ENCODE measurements around the gene TPP1.

TPP1 gene

GRCh38 chr11:6647836-6648235 is 28.6 kb upstream of the TPP1 start:
- no peak for DNase-seq (ENCODE audit: low read depth, low spot score)

DNA sequence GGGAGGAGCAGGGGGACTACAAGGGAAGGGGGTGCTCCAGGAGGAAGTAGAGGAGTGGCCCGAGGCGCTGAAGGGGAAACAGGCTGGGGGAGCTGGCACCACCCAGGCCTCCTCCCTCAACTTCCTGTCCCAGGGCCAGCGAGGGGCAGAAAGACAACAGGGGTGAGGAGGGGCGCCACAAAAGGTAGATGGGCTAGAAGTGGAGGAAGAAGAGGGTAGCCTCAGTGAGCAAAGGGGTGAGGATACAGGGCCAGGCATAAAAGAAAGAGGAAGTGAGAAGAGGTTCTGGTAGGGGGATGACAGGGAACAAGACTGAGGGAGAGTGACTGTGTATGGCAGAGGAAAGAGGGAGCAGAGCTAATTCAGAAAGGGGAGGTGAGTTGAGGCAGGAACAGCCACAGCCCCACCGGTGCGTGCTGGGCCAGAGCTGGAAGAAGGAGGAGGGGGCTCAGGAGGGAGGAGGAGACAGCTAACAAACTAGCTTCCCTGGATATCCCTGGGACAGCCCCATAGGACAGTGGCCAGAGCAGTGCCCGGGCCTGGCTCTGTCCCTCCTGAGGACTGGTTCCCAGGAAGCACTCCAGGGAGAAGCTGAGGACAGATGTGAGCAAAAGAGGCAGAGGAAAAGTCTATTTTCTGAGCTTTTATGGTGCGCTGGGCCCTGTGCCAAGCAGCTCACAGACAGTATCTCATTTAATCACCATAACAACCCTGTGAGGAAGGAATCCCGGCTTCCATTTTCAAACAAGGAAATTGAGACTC is 27.9 kb upstream of the TPP1 start:
- DNase-seq (ENCODE audit: low read depth, low spot score): no peak

DNA sequence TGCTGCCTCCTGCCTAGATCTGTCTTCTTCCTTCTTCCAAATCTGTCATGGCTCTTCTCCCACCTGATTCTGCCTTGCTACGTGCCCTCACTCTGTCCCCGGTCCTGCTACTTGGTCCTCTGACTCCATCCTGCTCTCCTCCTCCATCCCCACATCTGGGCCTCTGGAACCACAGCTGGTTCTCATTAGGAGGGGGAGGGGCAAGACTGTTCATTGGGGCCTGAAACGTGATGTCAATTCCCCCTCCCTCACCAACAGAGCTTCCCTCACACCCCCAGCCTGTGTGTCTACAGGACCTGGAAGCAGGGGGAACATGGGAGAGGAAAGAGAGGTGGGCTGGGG is 27.3 kb upstream of the TPP1 start:
- DNase-seq (ENCODE audit: low read depth, low spot score): peak; percentile 44

DNA sequence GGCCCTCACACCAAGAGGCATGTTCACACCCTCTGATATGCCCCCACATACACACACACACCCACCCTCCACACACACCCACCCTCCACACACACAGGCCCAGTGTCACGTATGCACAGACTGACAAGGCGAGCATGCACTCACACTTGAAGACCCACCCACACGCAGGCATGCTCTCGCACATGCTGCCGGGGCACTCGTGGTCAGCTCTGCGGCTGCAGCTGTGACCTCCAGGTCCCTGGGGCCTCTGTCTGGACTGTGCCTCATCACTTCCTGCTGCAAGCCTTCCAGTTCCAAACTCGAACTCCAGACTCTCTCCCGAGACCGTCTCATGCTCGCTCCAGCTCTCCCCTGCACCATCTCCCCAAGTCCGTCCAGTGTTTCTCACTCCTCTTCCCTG is 26.8 kb upstream of the TPP1 start:
- DNase-seq (ENCODE audit: low read depth, low spot score): peak; percentile 44

DNA sequence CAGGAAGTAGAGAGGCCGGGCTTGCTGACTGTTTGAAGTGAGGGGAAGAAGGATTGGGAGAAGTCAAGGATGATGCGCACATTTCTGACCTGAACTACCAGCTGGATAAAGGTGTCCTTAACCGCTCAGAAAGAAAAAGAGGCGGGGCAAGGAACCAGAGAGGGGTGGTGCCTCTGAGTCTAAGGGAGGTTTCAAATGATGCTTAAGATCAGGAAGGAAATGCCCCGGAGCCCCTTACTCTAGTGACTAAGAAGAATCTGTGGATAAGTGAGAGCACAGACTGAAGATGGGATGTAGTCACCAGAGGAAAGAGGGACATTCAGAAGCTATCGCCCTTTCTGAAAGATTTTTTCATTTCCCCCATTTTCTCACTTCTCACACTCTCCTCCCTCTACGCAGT is 23.7 kb upstream of the TPP1 start:
- no peak for DNase-seq (ENCODE audit: low read depth, low spot score)

GRCh38 chr11:6640985-6641701 is 21.9 kb upstream of the TPP1 start:
- DNase-seq (ENCODE audit: low read depth, low spot score): no peak

- no peak for DNase-seq (ENCODE audit: low read depth, low spot score)
Observed at GRCh38 chr11:6640036-6640984, 21.1 kb upstream of the TPP1 start.

GRCh38 chr11:6638429-6638828 is 19.2 kb upstream of the TPP1 start:
- DNase-seq (ENCODE audit: low read depth, low spot score): no peak

GRCh38 chr11:6637871-6638270 is 18.6 kb upstream of the TPP1 start:
- DNase-seq (ENCODE audit: low read depth, low spot score): no peak

DNA sequence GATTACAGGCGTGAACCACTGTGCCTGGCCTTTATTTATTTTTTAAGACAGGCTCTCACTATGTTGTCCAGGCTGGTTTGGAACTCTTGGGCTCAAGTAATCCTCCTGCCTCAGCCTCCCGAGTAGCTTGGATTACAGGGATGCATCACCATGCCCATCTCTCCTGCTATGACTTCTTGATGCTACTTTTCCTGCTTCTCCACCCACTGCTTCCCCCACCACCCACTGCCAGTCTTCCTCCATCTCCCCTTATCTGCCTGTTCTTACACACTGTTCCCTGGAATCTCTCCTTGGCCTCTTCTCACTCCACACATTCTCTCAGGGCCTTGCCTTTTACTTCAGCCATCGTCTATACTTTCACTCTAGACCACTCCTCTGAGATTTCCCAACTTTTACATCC is 17.3 kb upstream of the TPP1 start:
- DNase-seq (ENCODE audit: low read depth, low spot score): no peak

DNA sequence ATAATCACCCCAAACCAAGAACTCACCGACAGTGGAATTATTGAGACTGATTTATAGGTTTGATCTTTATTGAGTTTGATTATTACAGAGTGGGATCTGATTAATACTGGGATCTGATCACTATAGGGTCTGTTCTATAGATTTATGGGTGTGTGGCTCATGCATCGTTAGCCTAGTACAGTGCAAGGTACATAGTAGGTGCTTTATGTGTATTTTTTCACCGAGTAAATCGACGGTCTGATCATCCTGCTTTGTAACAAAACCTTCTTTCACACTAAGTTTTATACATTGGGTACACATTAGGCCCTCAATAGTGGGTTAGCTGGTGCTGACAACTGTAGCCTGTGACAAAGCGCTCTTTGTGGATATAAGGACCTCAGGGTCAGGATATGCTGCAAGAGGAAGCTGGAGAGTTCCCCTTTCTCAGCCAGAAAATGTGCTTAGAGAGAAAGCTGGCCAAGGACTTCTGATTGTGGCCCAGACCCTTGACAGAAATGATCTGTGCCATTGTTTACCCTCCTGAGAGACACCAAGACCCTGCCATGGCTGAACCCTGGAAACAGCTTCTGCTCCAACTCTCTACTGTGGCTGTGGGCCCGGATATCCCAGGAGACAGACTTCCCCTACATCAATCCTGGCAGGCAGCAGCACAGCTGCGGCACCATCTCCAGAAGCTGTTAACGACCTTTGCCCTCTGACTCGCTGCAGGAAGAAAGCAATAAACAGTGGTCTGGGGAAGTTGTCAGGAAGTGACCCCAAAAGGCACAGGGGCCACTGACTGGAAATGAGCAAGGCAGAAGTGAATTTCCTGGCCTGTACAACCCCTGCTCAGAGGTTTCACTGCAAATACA is 16.1 kb upstream of the TPP1 start:
- no peak for DNase-seq (ENCODE audit: low read depth, low spot score)

GRCh38 chr11:6634534-6634933 is 15.3 kb upstream of the TPP1 start:
- no peak for DNase-seq (ENCODE audit: low read depth, low spot score)

- DNase-seq (ENCODE audit: low read depth, low spot score): no peak
Observed at GRCh38 chr11:6633422-6634408, 14.5 kb upstream of the TPP1 start.

DNA sequence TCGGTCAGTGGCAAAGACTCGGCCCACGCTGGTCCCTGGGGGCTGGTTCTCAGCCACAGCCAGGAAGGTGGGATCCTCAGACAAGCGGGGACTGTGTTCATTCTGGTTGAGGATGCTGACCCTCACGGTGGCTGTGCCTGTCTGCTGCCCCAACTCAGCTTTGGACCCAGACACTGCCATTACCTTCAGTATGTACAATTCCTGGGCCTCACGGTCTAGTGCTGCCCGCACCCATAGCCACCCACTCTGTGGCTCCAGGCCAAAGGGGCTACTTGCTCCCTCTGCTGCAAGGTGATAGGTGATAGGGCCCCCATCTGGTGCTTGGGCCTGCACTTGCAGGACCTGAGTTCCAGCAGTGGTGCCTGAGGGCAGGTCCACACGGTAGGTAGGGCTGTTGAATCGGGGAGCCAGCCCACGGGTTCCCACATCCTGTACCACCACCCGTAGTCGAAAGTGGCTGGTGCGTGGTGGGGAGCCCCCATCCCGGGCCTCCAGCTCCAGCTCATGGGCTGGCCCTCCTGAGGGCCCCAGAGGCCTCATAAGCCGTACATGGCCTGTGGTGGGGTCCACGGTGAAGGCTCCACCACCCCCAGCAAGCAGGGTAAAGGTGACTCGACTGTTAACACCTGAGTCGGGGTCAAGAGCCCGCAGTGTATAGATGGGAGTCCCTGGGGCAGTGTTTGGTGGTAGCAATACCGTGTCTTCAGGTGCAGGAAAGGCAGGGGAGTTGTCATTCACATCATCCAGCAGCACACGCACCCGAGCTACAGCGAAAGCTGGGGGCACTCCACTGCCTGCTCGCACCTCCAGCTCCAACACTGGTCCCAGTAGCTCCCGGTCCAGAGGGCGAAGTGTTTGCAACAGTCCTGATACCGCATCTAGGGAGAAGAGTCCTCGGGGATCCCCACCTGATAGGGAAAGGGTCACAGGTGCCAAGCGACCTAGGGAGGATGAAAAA is 13.2 kb upstream of the TPP1 start:
- no peak for DNase-seq (ENCODE audit: low read depth, low spot score)

DNA sequence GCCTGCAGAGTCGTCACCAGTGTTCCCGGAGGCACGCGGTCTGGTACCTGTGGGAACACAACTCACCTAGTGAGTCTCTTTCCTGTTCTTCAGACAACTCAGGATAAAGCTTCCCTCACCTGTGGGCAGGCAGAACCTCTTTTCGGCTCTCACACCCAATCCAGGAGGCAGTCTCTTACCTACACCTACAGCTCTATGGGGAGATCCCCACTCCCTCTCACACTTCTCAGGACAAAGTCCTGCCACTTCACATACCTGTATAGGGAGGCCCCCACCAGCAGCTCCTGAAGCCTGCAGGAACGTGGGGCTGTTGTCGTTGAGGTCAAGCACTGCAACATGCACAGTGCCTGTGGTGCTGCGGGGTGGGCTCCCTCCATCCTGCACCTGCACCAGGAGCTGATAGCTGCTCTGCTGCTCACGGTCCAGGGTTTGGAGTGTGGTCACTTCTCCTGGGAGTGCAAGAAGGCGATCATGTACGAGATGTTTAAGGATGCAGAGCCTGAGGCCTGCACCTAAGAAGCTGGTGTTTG is 12.2 kb upstream of the TPP1 start:
- no peak for DNase-seq (ENCODE audit: low read depth, low spot score)

DNA sequence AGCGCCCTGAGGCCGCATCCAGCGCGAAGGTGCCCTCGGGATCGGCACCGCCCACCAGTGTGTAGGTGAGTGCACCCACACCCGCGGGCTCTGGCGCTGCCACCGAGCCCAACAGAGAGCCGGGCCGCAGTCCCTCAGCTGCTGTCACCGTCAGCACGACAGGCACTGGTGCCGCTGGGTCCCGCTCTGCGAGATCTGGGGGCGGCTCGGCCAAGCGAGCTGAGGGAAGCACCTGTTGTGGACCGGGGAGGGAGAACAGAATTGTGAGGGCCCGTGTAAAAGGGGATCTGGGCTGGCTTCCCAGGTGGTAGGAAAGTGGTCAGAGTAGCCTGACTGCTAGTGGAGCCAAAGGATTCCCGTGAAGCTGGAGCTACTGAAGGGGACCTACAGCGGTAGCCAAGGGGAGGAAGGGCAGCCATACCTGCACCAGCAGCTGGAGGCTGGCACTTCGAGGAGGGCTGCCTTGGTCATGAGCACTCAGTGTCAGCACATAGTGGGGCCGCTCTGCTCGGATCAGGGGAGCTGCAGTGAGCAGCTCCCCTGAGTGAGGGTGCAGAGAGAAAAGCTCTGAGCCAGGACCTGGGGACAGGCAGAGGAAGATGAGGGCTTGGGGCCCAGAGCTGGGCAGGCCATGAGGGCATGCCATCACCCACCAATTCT is 11.5 kb upstream of the TPP1 start:
- DNase-seq (ENCODE audit: low read depth, low spot score): no peak

DNA sequence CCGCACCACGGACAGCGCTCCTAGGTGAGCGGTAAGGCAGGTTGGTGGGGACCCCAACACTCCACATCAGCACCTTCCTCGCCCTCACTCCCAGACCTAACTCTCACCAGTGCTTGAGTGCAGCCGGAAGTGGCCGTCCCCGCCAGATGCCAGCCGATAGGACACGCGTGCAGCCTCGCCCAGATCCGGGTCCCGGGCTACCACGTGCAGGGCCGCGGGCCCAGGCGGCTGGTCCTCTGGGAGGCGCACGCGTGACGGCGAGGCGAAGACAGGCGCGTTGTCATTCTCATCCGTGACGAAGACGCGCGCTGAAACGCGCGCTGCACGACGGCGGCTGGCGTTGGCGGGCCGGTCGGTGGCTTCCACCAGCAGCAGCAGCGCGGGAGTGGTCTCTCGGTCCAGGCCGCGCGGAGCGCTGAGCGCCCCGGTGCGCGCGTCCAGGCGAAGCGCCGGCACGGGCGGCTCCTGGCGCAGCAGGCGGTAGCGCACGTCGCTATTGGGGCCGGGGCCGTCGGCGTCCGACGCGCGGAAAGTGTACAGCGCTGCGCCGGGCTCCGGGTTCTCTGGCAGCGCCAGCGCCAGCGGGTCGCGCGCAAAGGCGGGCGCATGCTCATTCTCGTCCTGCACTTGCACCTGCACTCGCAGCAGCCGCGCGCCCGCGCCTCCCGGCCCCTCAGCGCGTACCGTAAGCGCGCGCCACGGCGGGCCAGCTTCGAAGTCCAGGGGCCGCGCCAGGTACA is 10.8 kb upstream of the TPP1 start:
- no peak for DNase-seq (ENCODE audit: low read depth, low spot score)

GRCh38 chr11:6629573-6629891 is 10.3 kb upstream of the TPP1 start:
- no peak for DNase-seq (ENCODE audit: low read depth, low spot score)

Measured in brain pericyte (primary cell).